ENCODE results near the gene NFKBIB.
"Not testable (repeated sequence)": the region's sequence is repeated elsewhere in the genome, so short reads cannot be mapped to it uniquely, and the experiment has no call there.

Gene NFKBIB, protein sequence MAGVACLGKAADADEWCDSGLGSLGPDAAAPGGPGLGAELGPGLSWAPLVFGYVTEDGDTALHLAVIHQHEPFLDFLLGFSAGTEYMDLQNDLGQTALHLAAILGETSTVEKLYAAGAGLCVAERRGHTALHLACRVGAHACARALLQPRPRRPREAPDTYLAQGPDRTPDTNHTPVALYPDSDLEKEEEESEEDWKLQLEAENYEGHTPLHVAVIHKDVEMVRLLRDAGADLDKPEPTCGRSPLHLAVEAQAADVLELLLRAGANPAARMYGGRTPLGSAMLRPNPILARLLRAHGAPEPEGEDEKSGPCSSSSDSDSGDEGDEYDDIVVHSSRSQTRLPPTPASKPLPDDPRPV

DNA sequence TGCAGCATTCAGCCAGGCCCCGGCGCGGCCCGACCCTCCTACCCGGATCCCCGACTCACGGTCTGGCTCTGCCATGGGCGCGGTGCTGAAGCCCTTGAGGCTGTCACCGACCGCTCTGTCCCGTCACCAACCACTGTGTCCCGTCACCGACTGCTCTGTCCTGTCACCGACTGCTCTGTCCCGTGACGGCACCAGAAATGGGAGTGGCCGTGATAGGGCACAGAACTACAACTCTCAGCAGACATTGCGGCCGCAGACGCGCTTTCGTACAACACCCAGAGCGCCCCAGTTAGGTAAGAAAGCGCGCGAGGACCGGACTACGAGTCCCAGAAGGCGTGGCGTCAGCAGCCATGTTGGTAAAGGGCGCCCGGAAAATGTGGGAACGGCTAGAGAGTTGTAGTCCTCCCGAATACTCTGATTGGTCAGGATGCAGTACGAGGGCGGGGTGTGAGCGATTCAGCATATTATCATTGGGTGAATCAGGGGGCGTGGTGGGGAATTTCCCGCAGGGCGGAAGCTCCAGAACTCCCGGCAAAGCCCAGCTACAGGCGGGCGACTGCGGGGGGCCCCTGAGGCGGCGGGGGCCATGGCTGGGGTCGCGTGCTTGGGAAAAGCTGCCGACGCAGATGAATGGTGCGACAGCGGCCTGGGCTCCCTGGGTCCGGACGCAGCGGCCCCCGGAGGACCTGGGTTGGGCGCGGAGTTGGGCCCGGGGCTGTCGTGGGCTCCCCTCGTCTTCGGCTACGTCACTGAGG, at the start of gene NFKBIB, which contains the start of gene SIRT2:
Gene NFKBIB (plus strand): TSS at position 523 of the 755 bp plus-strand sequence. CDS start 64 bp downstream, at position 587.
Gene SIRT2 (minus strand): TSS at position 172 of the 755 bp plus-strand sequence. CDS start 97 bp downstream, at position 75.
- peak; percentile 100 for DNase-seq

DNA sequence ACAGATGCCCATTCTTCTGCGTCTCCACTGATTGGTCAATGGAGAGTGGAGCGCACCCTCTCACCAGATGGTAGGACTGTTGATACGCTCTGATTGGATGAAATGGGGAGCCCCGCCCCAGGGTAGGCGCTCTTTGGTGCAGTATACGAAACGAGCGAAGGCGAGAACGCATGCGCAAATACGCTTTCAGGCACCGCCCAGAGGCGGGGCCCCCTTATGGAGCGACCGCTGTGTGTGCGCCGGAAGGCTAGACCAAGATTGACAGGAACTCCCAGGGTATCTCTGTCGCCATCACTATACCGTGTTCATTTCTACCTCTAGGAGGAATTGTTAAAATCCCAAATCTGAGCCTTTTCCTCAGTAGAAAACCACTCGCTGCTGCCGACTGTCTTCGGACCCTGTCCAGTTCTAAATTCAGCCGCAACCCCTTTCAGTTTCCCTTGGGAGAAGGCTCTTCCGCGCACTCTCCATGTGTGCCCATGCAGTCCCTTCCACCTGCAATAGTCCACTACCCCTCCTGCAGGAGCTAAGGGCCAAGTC, 49.3 kb upstream of the NFKBIB start:
- peak; percentile 100 for DNase-seq

DNA sequence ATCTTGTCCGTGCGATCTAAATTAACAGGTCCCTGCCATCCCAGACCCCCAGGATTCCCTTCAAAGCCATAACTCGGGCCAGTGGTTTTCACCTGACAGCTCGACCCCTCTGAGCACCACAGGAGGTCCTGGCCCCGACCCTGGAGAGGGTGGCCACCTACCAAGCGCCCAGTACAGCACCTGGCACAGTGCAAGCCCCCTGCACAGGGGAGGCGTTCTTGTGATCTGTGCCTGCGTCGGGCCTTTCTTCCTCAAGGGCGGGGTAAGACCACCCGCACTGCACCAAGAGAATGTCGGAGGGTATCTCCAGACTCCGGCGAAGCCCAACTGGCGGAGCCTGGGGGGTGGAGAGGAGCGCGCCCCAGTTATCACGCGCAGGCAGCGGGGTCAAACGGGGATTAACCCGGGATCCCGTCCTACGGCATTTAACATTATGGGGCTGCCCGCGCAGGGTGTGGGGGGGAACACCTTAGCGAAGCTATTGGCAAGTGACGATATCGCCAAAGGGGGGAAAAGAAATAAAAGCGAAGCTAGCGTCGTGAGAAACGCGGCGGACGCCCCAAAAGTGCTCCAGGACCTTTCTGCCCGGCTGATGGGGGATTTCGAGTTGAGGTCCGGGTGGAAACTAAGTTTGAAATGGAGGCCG, 48.7 kb upstream of the NFKBIB start:
- DNase-seq, result no peak

DNA sequence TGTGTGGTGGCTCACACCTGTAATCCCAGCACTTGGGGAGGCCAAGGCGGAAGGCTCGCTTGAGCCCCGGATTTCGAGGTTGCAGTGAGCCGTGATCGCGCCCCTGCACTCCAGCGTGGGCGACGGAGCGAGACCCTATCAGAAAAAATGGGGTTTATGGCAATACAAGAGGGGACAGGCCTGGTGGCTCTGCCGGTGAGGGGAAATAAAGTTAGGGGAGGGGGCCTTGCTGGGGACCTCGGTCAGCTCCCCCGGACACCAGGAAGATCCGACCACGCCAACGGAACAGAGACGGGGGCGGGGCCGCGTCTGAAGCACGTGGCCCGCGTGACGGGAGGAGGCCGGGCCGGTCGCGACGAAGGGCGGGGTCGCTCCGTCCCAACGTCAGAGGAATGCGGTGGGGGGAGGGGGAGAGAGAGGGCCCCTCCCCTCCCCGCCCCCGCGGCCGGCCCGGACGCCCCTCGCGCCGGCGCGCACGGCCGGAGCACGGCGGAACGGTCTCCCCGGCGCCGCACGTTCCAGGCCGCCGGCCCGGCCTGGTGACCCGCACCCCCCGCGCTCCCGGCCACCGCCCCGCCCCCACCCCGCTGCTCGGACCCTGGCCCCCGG, 48.0 kb upstream of the NFKBIB start:
- peak; percentile 51 for DNase-seq

DNA sequence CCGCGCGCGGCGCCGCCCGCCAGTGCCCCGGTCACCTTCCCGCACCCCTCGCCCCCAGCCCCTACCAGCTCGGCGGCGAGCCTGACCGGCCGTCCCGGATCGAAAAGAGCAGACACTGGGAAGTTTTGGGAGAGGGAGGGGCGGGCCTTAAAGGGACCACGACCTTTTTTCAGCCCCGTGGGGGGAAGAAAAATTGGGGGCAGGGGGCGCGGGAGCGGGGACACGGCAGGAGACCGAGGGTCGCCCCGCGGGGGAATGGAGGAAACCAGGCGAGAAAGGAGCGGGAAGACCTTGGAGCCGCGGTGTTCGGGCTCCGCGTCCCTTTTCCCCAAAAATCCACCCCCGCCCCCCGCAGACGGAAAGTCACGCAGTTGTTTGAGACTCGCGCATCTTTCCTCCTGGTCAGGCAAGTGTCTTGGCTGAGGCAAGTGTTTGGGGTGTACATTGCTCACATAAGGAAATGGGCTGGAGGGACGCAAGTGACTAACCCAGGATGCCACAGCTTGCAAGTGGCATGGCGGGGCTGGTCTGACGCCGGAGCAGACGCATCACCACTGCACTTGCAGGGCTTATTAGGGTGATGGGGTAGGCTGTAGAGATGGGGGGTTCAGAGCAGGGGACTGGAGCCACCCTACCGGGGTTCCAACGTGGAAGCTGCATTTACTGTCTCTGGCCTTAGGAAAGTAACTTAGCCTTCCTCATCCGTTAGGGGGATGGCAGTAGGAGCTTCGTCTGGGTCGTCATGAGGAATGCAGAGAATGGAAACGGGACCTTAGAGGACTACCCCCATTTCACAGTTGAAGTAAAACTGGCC, 47.3 kb upstream of the NFKBIB start:
- DNase-seq, result peak; percentile 27

DNA sequence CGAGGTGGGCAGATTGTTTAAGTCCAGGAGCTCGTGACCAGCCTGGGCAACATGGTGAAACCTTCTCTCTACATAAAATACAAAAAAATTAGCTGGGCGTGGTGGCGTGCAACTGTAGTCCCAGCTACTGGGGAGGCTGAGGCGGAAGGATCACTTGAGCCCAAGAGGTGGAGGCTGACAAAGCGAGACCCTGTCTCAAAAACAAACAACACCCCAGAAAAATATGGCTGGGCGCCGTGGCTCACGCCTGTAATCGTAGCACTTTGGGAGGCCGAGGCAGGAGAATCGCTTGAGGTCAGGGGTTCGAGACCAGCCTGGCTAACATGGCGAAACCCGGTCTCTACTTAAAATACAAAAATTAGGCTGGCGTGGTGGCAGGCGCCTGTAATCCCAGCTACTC, 46.6 kb upstream of the NFKBIB start:
- DNase-seq, result no peak

DNA sequence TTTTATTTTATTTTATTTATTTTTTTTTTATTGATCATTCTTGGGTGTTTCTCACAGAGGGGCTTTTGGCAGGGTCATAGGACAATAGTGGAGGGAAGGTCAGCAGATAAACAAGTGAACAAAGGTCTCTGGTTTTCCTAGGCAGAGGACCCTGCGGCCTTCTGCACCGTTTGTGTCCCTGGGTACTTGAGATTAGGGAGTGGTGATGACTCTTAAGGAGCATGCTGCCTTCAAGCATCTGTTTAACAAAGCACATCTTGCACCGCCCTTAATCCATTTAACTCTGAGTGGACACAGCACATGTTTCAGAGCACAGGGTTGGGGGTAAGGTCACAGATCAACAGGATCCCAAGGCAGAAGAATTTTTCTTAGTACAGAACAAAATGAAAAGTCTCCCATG, 44.8 kb upstream of the NFKBIB start:
- DNase-seq, result not testable (repeated sequence)

DNA sequence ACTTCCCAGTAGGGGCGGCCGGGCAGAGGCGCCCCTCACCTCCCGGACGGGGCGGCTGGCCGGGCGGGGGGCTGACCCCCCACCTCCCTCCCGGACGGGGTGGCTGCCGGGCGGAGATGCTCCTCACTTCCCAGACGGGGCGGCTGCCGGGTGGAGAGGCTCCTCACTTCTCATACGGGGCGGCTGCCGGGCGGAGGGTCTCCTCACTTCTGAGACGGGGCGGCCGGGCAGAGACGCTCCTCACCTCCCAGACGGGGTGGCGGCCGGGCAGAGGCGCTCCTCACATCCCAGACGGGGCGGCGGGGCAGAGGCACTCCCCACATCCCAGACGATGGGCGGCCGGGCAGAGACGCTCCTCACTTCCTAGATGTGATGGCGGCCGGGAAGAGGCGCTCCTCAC, 44.0 kb upstream of the NFKBIB start:
- DNase-seq, result not testable (repeated sequence)

DNA sequence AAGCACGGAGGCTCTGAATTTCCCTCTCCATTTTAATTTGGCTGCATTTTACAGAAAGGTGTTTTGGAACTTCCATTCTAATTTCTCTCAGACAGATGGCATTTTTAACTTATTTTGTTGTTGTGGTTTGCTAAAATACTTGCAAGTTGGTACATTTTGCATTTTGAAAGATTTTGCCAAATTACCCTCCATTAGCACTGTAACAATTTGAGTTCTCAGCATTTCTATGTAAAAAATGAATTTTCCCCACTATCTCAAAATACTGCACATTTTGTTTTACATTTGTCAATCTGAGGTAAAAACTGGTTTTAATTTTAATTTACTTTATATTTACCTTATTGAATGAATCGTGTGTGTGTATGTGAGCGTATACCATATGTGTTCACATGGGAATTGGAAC, 43.0 kb upstream of the NFKBIB start:
- no peak for DNase-seq

DNA sequence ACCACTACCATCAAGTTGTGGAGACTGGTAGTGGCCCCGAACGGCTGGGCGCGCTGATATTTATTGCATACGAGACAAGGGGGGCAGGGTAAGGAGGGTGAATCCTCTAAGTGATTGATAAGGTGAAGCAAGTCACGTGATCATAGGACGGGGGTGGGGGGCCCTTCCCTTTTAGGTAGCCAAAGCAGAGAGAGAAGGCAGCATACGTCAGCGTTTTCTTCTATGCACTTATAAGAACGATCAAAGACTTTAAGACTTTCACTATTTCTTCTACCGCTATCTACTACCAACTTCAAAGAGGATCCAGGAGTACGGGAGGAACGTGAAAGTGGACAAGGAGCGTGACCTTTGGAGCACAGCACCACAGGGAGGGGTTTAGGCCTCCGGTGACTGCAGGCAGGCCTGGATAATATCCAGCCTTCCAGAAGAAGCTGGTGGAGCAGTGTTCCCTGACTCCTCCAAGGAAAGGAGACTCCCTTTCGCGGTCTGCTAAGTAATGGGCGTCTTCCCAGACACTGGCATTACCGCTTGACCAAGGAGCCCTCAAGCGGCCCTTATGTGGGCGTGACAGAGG, 40.1 kb upstream of the NFKBIB start:
- not testable (repeated sequence) for DNase-seq

DNA sequence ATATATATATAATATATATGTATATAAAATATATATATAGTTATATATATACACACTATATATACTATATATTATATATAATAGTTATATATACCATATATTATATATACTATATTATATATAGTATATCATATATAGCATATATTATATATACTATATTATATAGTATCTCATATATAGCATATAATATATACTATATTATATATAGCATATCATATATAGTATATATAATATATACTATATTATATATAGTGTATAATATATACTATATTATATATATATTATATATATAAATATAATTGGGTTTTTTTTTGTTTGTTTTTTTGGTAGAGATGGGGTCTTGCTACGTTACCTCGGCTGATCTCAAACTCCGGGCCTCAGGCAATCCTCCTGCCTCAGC, 38.4 kb upstream of the NFKBIB start:
- no peak for DNase-seq

DNA sequence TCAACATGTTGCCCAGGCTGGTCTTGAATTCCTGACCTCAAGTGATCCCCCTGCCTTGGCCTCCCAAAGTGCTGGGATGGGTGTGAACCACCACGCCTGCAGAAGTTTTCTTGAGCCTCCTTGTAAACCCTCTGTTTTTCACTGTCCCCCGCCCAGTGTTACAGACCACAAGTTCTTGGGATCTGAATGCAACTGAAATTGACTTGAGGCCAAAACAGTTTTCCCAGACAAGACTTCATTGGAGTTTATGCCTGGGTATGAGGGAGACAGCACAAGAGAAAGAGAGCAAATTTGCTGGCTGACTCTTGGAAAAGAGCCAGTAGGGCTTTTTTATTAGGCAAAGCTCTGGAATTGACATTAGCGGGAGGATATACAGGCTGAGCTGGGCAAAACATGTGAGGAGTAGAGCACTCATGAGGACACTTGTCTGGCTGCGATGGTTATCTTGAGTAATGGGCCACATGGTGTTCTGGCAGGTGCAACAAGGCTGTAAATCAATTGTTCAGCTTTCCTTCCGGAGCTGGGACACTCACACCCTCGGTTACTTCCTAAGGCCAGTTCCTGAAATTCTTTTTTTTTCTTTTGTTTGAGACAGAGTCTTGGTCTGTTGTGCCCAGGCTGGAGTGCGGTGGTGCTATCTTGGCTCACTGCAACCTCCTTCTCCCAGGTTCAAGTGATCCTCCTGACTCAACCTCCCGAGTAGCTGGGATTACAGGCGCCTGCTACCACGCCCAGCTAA, 37.3 kb upstream of the NFKBIB start:
- no peak for DNase-seq

DNA sequence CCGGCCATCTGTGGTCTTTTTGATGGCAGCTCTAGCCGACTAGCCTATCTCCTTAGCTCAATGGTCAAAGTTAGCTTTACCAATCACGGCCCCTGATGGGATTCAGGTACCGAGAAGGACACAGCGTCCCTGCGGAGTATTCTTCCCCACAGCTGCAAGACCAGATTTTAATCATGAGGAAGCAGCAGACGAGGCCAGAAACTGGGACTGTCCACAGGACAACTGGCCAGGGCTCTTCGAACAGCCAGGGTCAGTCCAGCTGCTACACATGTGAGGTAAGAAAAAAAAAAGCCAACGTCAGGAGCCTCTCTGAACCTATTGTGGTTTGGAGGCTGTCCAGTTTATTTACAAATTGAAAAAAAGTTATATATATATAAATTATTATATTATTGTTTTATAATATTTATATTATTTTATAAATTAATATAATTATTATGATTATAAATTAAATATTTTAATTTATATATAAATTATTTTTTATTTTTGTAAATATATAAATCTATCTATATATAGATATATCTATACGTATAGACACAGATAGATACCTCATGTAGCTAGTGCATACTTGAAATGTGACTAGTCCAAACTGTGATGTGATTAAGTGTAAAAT, 32.5 kb upstream of the NFKBIB start:
- DNase-seq, result no peak

DNA sequence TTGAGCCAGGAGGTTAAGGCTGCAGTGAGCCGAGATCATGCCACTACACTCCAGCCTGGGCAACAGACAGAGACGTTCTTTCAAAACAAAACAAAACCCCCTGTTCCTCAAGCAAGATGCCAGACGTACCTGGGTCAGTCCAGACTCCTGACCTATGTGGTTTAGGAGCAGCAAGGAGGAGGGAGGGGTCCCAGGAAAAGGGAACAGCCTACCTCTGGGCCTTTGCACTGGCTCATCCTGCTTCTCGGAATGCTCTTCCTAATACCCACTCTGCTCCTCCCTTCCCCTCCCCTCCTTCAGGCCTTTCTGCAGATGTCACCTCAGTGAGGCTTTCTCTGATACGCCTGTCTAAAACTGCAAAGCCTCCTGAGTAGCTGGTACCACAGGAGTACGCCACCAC, 31.2 kb upstream of the NFKBIB start:
- no peak for DNase-seq

DNA sequence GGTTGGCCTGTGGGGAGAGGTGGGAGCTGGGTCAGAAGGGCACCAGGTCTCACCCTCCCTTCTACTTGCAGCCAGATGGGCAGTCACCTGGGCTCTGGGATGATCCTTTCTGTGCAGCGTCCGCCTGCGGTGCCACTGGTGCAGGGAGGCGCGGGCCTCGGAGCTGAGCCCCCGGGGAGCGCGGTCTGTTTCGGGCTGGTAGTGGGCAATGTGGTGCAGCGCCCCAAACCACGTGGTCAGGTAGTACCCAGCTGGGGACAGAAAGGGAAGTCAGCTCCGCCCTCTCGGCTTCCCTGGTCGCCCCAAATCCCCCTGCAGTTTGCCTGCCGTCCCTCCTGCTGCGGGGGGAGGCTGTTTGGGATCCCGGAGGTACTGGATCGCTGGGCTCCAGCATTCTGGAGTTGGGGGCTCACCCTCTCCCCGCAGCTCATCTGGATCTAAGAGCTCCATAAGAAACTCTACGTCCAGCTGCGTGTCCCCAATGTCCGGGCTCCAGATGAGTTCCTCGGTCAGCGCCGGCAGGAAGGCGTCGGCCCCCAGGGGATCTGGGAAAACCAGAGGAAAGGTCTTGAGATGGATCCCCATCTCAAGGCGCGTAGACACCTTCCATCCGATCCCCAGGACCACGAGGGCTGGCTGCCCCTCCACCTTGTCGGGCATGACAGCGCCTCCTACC, 30.5 kb upstream of the NFKBIB start:
- DNase-seq, result no peak

DNA sequence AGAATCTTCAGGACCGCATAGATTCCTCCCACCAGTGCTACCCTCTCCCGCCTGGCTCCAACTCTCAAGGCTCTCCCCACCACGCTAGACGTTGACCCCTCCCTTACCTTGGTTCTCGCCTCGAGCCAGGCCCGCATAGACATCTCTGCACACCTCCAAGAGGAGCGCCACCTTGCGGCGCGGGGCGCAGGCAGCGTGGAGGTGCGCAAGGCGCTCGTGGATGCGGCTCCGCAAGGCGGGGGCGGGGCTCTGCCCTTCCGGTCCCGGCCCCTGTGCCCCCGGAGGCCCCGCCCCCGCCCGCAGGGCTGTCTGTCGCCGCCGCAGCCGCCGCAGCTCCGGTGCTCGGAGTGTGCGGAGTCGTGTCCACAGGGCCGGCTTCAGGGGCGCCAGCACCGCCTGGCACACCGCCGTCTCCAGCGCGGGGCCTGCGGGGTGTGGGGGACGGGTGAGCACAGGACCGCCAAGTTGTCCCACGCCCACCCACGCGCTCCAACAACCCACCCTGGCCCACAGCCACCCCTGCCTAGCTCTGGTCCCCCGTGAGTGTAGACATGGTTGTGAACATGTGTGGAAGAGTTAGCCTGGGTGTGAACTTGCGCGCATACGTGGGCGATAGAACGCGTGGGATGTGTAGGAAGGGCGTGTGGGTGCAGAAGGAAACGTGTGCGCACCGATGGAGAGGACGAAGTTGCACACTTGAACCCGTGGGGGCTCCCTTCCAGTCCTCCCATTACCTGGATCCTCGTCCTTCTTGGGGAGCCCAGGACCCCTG, 29.7 kb upstream of the NFKBIB start:
- DNase-seq, result peak; percentile 65

DNA sequence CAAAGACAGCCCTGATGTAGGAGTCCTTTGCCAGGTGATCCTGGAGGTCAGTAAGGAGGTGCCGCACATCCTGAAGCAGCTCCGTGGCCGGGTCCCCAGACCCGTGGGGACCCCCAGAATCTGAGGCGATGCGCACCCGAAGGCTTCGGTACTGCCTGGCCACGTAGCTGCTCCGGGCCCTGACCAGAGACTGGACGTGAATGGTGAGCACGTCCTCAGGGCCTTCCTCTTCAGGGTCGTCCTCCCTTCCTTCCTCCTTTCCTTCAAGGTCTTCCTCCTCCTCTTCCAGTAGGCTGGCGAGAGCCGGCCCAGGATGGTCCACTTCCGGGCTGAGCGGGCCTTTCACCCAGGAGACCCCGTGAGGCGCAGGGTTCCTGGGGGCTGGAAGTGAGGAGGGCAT, 29.2 kb upstream of the NFKBIB start:
- no peak for DNase-seq

DNA sequence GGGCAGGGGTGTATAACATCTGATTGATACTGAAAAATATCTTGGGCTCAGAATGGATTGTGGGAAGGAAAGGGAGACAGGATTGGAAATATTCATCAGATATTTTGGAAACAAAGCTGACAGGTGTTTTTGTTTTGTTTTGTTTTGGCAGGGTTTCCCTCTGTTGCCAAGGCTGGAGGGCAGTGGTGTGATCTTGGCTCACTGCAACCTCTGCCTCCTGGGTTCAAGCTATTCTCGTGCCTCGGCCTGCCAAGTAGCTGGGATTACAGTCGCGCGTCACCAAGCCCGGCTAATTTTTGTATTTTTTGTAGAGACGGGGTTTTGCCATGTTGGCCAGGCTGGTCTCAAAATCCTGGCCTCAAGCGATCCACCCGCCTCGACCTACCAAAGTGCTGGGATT, 26.4 kb upstream of the NFKBIB start:
- DNase-seq, result not testable (repeated sequence)
